ENCODE measurements around the gene CAV3.

- TF ChIP-seq, protein P1, sequence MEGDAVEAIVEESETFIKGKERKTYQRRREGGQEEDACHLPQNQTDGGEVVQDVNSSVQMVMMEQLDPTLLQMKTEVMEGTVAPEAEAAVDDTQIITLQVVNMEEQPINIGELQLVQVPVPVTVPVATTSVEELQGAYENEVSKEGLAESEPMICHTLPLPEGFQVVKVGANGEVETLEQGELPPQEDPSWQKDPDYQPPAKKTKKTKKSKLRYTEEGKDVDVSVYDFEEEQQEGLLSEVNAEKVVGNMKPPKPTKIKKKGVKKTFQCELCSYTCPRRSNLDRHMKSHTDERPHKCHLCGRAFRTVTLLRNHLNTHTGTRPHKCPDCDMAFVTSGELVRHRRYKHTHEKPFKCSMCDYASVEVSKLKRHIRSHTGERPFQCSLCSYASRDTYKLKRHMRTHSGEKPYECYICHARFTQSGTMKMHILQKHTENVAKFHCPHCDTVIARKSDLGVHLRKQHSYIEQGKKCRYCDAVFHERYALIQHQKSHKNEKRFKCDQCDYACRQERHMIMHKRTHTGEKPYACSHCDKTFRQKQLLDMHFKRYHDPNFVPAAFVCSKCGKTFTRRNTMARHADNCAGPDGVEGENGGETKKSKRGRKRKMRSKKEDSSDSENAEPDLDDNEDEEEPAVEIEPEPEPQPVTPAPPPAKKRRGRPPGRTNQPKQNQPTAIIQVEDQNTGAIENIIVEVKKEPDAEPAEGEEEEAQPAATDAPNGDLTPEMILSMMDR (IDR thresholded peaks at IDR 0.05 in 8 of 11, conservative IDR thresholded peaks at IDR 0.05 in 3 of 11) = no peak
- TF ChIP-seq POLR2A (IDR thresholded peaks at IDR 0.05) (no peak), POLR2AphosphoS5 (IDR thresholded peaks at IDR 0.05) (no peak)
Observed at GRCh38 chr3:8722808-8723207, 10.8 kb upstream of the CAV3 start.

Measured in spleen (tissue), 7 donors.